ENCODE data around the gene INF2.
"Not testable (repeated sequence)": the region's sequence is repeated elsewhere in the genome, so short reads cannot be mapped to it uniquely, and the experiment has no call there.

INF2 gene

GRCh38 chr14:104749111-104749649 lies 59.8 kb downstream of the INF2 start:
- peaks cover 12% of the 10 kb centered on the region for H3K4me1 ChIP-seq (ENCODE audit: control insufficient read depth, low read depth, low read length)
- H3K27ac ChIP-seq (ENCODE audit: low read length) = no peak overlapping the region
- H3K36me3 ChIP-seq (ENCODE audit: control insufficient read depth, low read depth, low read length) = no peaks in the 10 kb centered on the region
- no peaks in the 10 kb centered on the region for H3K27me3 ChIP-seq (ENCODE audit: control insufficient read depth, insufficient read depth, low read length)
- no peak overlapping the region for H3K9ac ChIP-seq (ENCODE audit: low read length)
- H3K9me3 ChIP-seq (ENCODE audit: control insufficient read depth, low read depth, low read length) = no peaks in the 10 kb centered on the region
- no peak overlapping the region for H3K4me3 ChIP-seq (ENCODE audit: low read length)

DNA sequence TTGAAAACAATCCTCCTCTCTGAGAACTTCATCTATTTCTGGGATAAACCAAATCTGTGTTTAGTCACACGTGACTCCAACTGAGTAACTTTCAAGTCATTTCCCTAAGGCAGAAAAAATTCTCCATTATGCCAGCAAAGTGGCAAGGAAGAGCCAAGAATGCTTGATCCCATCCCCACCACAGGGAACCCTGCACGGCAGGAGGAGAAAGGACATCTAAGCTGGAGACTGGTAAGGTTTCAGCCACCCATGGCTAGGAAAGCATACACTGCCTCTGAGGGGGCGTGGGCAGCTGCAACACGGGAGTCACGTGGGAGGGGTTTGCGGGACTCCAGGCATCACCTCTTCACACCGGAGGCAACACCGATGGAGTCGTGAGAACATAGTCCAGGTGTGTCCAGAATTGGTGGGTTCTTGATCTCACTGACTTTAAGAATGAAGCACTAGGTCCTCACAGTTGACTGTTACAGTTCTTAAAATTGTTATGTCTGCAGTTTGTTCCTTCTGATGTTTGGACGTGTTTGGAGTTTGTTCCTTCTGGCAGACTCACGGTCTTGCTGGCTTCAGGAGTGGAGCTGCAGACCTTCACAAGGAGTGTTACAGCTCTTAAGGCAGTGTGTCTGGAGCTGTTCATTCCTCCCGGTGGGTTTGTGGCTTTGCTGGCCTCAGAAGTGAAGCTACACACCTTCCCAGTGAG lies 60.8 kb downstream of the INF2 start:
- no peak overlapping the region for H3K9ac ChIP-seq (ENCODE audit: low read length)
- no peaks in the 10 kb centered on the region for H3K9me3 ChIP-seq (ENCODE audit: control insufficient read depth, low read depth, low read length)
- no peak overlapping the region for H3K4me3 ChIP-seq (ENCODE audit: low read length)
- H3K27ac ChIP-seq (ENCODE audit: low read length) = no peak overlapping the region
- peaks cover 2% of the 10 kb centered on the region for H3K36me3 ChIP-seq (ENCODE audit: control insufficient read depth, low read depth, low read length)
- no peaks in the 10 kb centered on the region for H3K27me3 ChIP-seq (ENCODE audit: control insufficient read depth, insufficient read depth, low read length)
- peaks cover 13% of the 10 kb centered on the region for H3K4me1 ChIP-seq (ENCODE audit: control insufficient read depth, low read depth, low read length)

DNA sequence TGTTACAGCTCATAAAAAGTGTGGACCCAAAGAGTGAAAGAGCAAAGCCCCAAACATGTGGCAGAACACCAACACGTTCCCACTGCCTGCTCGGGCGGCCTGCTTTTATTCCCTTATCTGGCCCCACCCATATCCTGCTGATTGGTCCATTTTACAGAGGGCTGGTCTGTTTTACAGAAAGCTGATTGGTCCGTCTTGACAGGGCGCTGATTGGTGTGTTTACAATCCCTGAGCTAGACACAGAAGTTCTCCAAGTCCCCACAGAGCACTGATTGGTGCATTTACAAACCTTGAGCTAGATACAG lies 61.3 kb downstream of the INF2 start:
- H3K4me3 ChIP-seq (ENCODE audit: low read length); H3K9ac ChIP-seq (ENCODE audit: low read length); H3K36me3 ChIP-seq (ENCODE audit: control insufficient read depth, low read depth, low read length); H3K27ac ChIP-seq (ENCODE audit: low read length); H3K9me3 ChIP-seq (ENCODE audit: control insufficient read depth, low read depth, low read length); H3K27me3 ChIP-seq (ENCODE audit: control insufficient read depth, insufficient read depth, low read length): not testable (repeated sequence)
- H3K4me1 ChIP-seq (ENCODE audit: control insufficient read depth, low read depth, low read length) = peaks cover 13% of the 10 kb centered on the region

DNA sequence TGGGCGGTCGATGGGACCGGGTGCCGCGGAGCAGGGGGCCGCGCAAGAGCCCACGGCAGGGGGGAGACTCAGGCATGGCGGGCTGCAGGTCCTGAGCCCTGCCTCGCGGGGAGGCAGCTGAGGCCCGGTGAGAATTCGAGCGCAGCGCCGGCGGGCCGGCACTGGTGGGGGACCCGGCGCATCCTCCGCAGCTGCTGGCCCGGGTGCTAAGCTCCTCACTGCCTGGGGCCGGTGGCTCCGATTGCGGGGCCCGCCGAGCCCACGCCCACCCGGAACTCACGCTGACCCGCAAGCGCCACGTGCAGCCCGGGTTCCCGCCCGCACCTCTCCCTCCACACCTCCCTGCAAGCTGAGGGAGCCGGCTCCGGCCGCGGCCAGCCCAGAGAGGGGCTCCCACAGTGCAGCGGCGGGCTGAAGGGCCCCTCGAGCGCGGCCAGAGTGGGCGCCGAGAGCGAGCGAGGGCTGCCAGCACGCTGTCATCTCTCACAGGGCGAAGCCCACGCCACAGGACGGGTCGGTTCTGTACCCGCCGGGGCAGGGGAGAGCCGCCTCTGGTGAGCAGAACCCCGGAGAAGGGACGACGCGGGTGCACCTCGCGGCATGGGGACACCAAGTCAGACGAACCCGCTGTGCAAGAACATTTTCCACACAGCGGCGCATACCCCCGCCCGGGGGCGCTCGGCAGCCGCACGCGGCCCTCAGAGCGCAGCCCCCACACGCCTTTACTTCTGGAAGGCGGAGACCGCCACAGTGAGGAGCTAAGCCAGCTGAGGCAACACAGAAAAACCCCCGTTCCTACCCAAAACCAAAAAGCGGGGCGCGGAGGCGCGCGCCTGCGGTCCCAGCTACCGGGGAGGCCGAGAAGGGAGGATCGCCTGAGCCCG lies 62.4 kb downstream of the INF2 start:
- Histone ChIP-seq H3K9me3 (ENCODE audit: control insufficient read depth, low read depth, low read length) (no peaks in the 10 kb centered on the region), H3K27me3 (ENCODE audit: control insufficient read depth, insufficient read depth, low read length) (no peaks in the 10 kb centered on the region), H3K9ac (ENCODE audit: low read length) (peak overlapping the region; percentile 69), H3K36me3 (ENCODE audit: control insufficient read depth, low read depth, low read length) (peaks cover 17% of the 10 kb centered on the region), H3K27ac (ENCODE audit: low read length) (peak overlapping the region; percentile 75), H3K4me1 (ENCODE audit: control insufficient read depth, low read depth, low read length) (peaks cover 13% of the 10 kb centered on the region), H3K4me3 (ENCODE audit: low read length) (peak overlapping the region; percentile 72)

GRCh38 chr14:104752423-104752734 lies 63.0 kb downstream of the INF2 start:
- Histone ChIP-seq H3K4me1 (ENCODE audit: control insufficient read depth, low read depth, low read length) (peaks cover 13% of the 10 kb centered on the region), H3K4me3 (ENCODE audit: low read length) (peak overlapping the region; percentile 72), H3K27me3 (ENCODE audit: control insufficient read depth, insufficient read depth, low read length) (no peaks in the 10 kb centered on the region), H3K36me3 (ENCODE audit: control insufficient read depth, low read depth, low read length) (peaks cover 22% of the 10 kb centered on the region), H3K27ac (ENCODE audit: low read length) (peak overlapping the region; percentile 75), H3K9me3 (ENCODE audit: control insufficient read depth, low read depth, low read length) (no peaks in the 10 kb centered on the region), H3K9ac (ENCODE audit: low read length) (peak overlapping the region; percentile 69)

DNA sequence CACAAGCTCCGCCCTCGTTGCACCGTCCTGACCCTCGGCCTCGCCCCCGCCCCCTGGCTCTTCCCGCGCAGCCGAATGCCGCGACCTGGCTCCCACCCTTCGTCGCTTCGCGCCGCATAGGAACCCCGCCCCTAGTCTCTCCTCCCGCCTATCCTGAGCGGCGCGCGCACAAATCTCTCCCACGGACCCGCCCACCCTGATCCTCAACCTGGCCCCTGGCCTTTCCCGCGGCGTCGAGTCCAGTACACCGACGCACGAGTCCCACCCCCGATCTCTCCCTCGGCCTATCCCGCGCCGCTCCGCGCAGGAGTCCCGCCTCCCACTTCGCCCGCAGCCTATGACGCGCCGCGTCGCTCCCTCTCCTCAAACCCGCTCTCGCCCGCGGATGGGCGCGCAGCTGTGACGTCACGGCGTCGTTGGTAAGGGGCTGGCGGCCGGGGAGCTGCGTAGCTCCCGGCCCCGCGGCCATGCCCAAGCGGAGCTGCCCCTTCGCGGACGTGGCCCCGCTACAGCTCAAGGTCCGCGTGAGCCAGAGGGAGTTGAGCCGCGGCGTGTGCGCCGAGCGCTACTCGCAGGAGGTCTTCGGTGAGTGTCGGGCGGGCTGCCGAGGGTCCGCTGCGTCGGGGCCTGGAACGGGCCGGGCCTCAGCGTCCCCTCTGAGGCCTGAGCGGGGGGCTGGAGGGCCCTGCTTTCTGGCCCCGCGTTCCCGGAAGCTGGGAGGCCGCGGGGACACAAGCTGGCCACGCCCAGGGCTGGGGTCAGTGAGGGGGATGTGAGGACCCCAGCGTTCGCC lies 63.5 kb downstream of the INF2 start, which contains the start of gene SIVA1:
SIVA1 (plus strand) TSS at position 413 of the 793 bp plus-strand sequence; CDS start at position 468, 55 bp downstream.
- peak within 1 kb of the TSS; percentile 89 for H3K4me3 ChIP-seq (ENCODE audit: low read length)
- H3K4me1 ChIP-seq (ENCODE audit: control insufficient read depth, low read depth, low read length) = peaks cover 13% of the 10 kb centered on the region
- peak within 1 kb of the TSS; percentile 75 for H3K9ac ChIP-seq (ENCODE audit: low read length)
- H3K27me3 ChIP-seq (ENCODE audit: control insufficient read depth, insufficient read depth, low read length) = no peaks in the 10 kb centered on the region
- H3K9me3 ChIP-seq (ENCODE audit: control insufficient read depth, low read depth, low read length) = no peaks in the 10 kb centered on the region
- H3K36me3 ChIP-seq (ENCODE audit: control insufficient read depth, low read depth, low read length) = peaks cover 27% of the 10 kb centered on the region
- H3K27ac ChIP-seq (ENCODE audit: low read length) = peak within 1 kb of the TSS; percentile 75

- Histone ChIP-seq H3K4me3 (ENCODE audit: low read length) (peak overlapping the region; percentile 89), H3K27me3 (ENCODE audit: control insufficient read depth, insufficient read depth, low read length) (no peaks in the 10 kb centered on the region), H3K9ac (ENCODE audit: low read length) (peak overlapping the region; percentile 75), H3K36me3 (ENCODE audit: control insufficient read depth, low read depth, low read length) (peaks cover 29% of the 10 kb centered on the region), H3K9me3 (ENCODE audit: control insufficient read depth, low read depth, low read length) (no peaks in the 10 kb centered on the region), H3K4me1 (ENCODE audit: control insufficient read depth, low read depth, low read length) (peaks cover 11% of the 10 kb centered on the region), H3K27ac (ENCODE audit: low read length) (no peak overlapping the region)
Measured at GRCh38 chr14:104753528-104754212, 64.3 kb downstream of the INF2 start.

DNA sequence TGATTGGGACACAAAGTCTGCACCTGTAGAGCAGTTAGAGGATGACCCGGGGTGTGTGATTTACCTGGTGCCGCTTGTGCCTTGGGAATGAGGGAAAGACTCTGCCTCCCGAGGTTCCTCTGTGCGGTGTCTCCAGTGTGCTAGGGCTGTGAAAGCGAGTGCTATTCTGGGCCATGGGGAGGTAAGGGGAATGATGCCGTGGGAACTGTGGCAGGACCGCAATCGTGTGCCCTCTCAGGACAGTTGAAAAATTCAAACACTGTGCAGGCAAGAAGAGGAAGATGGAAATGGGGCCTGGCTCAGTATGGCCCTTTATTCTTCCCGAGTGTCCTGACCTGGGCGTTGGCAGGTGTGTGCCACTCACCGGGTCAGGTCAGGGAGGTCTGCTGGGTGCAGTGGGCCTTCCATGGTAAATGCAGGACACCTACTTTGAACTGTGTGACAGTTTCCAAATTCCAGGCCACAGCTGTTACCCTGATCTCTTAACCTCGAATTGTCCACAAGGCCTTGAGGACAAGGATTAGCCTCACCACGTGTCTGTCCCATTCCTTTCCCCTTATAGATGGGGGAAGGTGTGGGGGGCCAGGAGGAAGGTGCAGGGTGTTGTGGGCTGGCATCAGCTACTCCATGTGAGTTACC lies 64.9 kb downstream of the INF2 start:
- no peaks in the 10 kb centered on the region for H3K27me3 ChIP-seq (ENCODE audit: control insufficient read depth, insufficient read depth, low read length)
- no peaks in the 10 kb centered on the region for H3K9me3 ChIP-seq (ENCODE audit: control insufficient read depth, low read depth, low read length)
- H3K9ac ChIP-seq (ENCODE audit: low read length) = peak overlapping the region; percentile 75
- H3K4me1 ChIP-seq (ENCODE audit: control insufficient read depth, low read depth, low read length) = peaks cover 5% of the 10 kb centered on the region
- no peak overlapping the region for H3K27ac ChIP-seq (ENCODE audit: low read length)
- peak overlapping the region; percentile 89 for H3K4me3 ChIP-seq (ENCODE audit: low read length)
- H3K36me3 ChIP-seq (ENCODE audit: control insufficient read depth, low read depth, low read length) = peaks cover 34% of the 10 kb centered on the region

DNA sequence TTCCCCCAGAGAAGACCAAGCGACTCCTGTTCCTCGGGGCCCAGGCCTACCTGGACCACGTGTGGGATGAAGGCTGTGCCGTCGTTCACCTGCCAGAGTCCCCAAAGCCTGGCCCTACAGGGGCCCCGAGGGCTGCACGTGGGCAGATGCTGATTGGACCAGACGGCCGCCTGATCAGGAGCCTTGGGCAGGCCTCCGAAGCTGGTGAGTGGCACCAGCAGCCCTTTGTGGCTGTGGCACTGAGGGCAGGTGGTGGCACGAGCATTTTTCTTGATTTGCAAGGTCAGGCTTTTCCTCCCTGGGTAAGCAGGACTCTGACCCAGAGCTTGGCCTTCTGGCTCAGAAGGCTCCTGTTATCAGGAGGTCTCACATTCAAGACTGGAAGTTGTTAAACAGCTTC lies 66.2 kb downstream of the INF2 start:
- H3K9ac ChIP-seq (ENCODE audit: low read length) = no peak overlapping the region
- H3K27ac ChIP-seq (ENCODE audit: low read length) = no peak overlapping the region
- no peaks in the 10 kb centered on the region for H3K27me3 ChIP-seq (ENCODE audit: control insufficient read depth, insufficient read depth, low read length)
- H3K36me3 ChIP-seq (ENCODE audit: control insufficient read depth, low read depth, low read length) = peaks cover 40% of the 10 kb centered on the region
- no peaks in the 10 kb centered on the region for H3K9me3 ChIP-seq (ENCODE audit: control insufficient read depth, low read depth, low read length)
- H3K4me3 ChIP-seq (ENCODE audit: low read length) = no peak overlapping the region
- H3K4me1 ChIP-seq (ENCODE audit: control insufficient read depth, low read depth, low read length) = peaks cover 5% of the 10 kb centered on the region

DNA sequence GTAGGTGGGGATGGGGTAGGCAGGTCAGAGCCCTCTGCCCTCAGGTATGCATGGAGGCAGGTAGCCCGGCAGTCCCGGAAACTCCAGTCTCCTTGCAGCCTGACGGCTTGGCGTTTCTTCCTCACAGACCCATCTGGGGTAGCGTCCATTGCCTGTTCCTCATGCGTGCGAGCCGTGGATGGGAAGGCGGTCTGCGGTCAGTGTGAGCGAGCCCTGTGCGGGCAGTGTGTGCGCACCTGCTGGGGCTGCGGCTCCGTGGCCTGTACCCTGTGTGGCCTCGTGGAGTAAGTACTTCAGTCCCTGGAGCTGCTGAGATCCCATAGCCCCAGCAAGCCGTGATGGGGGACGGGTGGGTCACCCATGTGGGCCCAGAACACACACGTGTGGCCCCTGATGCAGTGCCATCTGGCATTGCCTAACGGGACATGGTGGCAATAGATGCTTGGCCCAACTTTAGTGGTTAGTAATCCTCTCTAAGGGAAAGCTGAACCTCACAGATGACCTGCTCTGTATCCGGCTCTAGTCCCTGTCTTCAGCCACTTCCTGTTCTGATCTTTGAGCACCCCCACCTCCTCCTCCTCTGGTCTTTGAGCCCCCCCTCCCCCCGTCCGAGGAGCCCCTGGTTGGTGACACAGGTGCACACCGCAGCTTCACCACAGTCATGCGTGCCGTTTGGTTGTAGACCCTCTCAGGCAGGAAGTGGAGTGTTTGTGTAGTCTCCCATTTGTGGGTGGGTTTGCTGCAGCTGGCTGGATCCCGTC lies 67.2 kb downstream of the INF2 start:
- no peak overlapping the region for H3K9ac ChIP-seq (ENCODE audit: low read length)
- H3K27ac ChIP-seq (ENCODE audit: low read length) = no peak overlapping the region

More for the DNA sequence above, 67.2 kb downstream of the INF2 start:
- Histone ChIP-seq H3K27me3 (ENCODE audit: control insufficient read depth, insufficient read depth, low read length) (no peaks in the 10 kb centered on the region), H3K4me3 (ENCODE audit: low read length) (no peak overlapping the region), H3K36me3 (ENCODE audit: control insufficient read depth, low read depth, low read length) (peaks cover 40% of the 10 kb centered on the region), H3K4me1 (ENCODE audit: control insufficient read depth, low read depth, low read length) (peaks cover 5% of the 10 kb centered on the region), H3K9me3 (ENCODE audit: control insufficient read depth, low read depth, low read length) (no peaks in the 10 kb centered on the region)

Data from iPS-18a (cell line).